HG03571 (cell line): ENCODE results near the gene CDC40.
"Not testable (repeated sequence)": the region's sequence is repeated elsewhere in the genome, so short reads cannot be mapped to it uniquely, and the experiment has no call there.

Experiments
- ATAC-seq: cut with Tn5 transposase; IDR thresholded peaks from one replicate; pipeline ENCODE4 v1.9.1; 2021; ENCODE audit not compliant: unreplicated experiment

Gene CDC40

DNA sequence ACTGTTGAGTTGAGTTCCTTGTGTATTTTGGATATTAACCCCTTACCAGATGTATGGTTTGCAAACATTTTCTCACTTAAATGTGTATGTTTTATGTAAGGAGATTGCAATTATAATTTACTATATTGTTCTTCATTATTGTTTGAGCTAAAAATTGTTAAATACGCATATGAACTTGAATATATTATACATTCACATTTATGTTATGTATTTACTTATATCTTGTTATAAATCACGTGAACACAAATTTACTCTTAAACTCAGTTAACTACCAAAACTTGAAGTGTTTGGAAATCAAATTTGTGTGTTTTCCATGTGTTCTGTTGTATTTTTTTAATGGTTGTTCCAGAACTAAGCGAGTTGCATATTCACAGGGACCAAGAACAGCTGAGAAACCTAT, 18.3 kb downstream of the CDC40 start:
- ATAC-seq, result no peak

DNA sequence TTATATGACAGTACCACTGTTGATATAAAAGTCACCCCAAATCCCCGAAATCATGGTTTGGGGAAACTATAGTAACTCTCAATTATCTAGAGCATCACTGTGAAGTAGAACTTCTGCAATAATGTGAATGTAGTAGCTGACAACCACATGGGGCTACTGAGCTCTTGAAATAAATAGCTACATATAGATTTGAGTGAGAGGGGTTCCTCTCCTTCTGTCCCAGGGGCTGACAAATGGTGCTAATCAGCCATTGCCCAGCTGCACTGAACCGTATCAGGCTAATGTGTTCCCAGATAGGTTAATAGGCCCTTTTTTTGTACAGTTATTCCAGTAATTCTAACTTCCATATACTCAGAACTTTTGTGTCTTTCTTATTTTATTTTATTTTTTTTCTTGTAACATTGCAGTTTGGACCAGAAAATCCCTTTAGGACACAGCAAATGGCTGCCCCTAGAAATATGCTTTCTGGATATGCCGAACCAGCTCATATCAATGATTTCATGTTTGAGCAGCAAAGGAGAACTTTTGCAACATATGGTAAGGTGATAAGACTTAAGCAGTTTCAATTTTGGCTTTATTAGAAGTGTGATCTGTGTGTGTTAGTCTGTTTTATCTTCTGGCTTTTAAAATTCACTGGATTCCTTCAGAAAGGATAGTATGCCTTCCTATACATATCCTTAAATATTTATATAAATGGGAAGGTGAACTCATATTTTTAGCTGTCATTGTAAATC, 21.1 kb downstream of the CDC40 start:
- no peak for ATAC-seq

DNA sequence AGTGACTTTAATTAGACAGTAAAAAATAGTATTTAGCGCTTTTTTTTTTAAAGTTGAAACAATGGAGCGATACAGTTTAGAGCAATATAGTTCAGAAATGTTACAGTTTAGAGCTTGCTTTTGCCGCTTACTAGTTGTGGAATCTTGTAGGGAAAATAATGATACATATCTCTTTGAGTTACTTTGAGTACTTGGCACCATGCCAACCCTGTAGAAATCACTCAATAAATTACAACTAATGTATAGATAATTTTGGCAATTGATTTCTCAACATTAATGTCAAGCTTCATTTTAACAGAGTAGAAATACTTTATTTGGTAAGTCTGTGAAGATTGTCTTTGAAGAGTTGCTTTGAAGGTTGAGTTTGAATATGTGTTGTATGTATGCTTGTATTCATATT, 27.4 kb downstream of the CDC40 start:
- ATAC-seq, result no peak

DNA sequence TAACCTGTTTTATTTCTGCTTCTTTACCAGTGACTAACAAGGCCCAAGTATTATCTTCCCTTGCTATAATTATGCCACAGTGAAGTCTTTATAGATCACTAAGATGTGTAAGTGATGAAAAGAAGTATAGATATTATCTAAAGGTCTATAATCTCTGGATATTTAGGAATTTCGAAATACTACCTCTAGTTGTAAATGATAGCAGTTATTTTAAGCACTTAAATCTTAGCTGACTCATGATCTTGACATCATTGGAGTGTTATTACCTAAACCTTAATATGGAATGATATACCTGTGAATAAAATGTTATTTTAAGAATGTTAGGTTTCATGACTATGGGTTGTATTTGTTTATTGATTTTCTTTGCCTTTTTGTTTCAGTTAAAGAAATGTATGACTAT, 31.5 kb downstream of the CDC40 start:
- no peak for ATAC-seq

DNA sequence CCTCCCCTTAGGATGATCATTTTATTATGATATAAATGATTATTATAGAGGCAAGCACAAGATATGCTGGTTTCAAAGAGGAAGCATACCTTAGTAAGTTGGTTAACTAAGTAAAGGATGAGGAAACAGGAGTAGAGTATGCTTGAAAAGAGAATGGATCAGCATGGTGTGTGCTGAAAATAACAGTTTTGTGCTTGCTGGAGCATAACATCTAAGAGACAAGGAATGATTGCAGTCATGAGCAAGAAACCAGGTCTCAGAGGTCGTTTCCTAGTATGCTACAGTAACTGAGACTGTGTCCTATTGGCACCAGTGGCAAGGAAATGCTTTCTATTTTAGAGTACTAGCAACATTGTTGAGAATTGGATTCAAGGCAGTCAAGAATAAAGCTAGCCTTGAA, 34.1 kb downstream of the CDC40 start:
- ATAC-seq, result no peak

DNA sequence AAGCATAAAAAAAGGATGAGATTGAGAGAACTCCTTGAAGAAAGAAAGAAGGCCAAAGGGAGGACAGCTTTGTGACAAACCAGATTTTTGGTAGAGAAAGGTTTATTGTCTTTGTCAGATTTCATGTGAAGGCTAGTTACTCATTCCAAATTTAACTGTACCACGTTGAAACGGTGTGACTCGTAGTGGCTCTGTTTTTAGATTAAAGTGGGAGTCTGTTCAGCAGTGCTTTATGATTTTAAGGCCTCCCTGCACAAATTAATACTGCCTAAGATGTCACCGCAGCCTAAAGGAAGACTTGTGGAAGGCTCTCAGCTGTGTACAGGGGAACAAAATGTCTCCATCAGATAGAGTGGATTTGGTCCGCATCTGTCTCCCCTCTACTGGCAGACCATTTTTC, 35.9 kb downstream of the CDC40 start:
- ATAC-seq, result no peak

DNA sequence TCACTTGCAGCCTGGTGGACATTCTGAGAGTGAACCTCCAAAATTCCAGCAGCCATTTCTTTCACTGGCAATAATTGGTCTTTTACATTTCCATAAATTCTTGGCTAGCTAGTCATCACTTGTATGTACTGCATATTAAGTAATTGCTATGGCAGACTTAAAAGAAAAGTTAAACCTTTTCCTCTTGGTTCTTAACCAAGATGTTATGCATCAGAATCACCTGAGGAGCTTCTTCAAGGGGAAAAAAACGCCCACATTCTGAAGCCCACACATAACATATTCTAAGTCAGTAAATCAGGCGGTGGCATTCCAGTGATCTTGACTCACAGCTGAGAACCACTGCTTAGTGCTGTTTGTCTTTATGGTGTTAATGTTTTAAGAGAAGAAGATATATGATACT, 37.0 kb downstream of the CDC40 start:
- no peak for ATAC-seq

DNA sequence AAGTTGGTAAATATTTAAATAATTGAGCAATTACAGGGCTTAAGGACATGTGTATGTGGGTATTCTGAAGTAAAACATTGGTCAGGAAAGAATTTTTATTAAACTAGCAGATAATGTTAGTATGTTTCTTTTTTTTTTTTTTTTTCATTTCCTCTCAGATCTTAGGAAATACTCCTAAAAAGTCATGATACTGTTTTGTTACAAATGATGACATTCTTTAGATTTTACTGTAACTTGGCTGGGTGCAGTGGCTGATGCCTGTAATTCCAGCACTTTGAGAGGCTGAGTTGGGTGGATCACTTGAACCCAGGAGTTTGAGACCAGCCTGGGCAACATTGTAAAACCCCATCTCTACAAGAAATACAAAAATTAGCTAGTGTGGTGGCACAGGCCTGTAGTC, 41.5 kb downstream of the CDC40 start:
- no peak for ATAC-seq

DNA sequence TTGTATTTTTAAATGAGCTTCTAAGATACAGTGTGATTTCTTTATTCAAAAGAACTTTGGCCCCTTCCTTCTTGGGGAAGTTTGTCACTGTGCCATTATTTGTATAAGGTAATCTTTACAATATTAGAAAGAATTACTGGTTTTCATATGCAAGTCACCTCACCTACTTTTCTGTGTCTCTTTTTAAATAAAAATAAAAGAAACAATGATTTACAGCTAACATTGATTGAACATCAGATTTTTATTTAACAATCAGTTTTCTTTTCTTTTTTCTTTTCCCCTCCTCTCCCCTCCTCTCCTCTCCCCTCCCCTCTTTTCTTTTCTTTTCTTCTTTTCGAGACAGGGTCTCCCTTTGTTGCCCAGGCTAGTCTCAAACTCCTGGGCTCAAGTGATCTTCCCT, 46.0 kb downstream of the CDC40 start:
- ATAC-seq, result no peak

DNA sequence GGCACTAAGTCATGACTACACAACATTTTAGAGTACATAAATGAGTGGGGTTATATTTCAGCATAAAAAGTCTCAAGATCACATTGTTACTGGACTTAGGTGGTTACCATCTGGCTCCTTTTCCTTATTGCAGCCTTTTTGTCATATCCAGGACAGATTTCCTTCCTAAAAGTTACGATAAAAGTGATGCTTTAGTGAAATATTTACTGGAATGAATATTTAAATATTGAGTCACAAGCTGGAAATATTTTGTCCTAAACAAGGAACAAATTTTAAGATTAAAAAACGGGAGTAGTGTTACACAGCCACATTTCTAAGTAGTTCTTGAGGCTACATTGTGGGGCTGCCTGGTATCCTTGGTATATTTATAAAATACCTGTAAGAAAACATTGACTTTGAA, 52.2 kb downstream of the CDC40 start:
- ATAC-seq, result no peak

DNA sequence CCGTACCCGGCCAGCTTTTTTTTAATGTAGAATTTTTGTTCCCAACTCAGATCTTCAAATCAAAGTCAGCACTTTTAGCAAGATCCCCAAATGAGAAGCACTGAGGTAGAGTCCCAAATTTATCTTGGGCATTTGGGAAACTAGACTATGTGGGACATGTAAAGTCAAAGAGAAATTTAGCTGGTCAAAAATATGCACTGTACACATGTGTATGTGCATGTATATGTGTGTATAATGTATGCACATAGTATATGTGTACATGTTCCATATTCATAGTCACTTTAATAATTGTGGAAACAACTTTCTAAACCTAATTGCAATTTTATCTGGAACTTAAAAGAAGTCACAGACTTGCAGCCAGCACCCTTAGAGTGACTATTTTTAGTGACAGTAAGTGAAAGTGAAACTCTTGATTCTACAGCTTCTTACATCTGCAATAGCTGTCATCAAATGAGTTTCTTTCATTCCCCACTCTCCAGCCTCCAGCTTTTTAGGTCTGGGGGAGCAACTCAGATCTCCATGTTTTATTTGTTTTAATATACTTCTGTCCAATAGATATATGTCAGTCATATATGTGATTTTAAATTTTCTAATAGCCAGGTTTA, 53.6 kb downstream of the CDC40 start:
- peak; percentile 88 for ATAC-seq

DNA sequence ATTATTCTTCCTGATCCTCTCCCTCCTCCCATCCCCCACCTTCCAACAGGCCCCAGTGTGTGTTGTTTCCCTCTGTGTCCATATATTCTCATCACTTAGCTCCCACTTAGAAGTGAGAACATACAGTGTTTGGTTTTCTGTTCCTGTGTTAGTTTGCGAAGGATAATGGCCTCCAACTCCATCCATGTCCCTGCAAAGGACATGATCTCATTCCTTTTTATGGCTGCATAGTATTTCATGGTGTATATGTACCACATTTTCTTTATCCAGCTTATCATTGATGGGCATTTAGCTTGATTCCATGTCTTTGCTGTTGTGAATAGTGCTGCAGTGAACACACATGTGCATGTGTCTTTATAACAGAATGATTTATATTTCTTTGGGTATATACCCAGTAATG, 55.8 kb downstream of the CDC40 start:
- ATAC-seq, result not testable (repeated sequence)

DNA sequence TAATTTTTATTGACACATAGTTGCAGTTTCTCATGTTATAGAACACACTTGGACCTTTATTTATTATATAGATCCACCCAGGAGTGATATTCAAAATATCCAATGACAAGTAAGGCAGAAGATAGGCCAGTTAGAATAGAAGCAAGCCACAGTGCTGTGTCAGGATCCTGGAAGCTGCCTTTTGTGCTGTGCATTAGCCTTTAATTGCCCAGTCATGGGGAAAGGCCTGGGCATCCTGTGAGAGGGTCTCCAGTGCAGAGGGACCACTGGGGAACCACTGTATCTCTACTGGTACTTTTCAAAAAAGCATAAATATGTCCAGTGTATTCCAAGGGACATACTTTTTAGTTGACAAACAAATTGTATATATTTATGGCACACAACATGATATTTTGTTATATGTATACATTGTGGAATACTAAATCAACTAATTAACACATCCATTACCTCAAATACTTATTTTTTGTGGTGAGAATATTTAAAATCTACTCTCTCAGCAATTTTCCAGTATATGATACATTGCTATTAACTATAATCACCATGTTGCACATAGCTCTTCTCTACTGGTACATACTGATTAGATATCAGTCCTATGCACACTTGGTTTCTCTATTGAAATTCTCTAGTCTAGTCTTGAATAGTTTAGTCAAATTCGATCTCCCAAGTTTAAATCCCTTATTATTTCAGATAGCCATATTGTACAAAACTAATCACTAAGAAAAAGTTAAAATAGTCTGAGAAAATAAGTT, 59.5 kb downstream of the CDC40 start:
- ATAC-seq, result no peak

DNA sequence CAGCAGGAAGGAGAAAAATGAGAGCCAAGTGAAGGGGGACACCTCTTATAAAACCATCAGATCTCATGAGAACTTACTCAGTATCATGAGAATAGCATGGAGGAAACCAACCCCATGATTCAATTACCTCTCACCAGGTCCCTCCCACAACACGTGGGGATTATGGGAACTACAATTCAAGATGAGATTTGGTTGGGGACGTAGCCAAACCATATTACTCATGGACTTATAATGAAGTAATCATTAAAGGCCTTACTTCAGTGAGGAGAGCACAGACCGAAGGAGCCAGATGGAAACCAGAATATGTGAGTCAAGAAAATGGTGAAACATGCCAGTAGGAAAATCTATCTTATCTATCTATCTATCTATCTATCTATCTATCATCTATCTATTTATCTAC, 64.4 kb downstream of the CDC40 start:
- not testable (repeated sequence) for ATAC-seq

DNA sequence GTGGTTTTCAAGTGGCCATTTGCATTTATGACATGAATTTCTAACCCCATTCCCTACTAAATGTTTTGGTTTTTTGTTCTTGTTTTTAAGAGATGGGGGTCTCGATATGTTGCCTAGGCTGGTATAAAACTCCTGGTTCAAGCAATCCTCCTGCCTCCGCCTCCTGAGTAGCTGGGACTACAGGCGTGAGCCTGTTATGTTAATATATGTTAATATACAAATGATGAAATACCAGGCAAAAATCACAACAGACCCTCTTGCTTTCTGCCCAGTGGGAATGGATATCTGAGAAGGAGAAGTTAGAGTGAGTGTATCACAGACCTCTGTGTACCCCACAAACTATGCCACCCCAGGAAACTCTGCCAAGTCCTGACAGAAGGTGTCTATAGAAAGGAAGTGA, 66.2 kb downstream of the CDC40 start:
- no peak for ATAC-seq

DNA sequence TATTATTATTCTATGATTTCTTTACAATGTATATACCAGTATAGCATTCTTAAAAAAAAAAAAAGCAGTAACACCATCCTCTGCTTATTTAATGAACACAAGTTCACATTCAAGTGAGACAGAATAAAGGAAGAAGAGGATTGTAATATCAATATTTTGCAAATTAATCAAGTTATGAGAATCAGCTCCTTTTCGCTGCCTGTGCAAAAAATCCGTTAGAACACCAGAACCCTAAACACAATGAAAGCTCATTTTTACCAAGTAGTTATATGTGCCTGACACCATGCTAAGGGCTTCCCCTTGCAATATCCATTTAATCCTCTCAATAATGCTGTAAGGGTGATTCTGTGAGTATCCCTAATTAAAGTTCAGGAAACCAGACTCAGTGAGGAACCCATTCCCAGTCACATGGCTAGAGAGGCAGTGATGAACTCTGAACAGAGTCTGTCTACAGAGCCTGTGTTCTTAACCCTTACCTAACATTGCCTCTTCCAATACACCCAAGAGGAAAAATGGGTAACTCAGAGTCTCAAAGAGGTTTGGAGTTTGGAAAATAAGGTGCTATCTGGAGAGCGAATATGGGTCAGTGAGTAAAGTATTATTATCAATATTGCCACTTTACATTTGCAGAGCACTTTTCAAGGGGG, 66.8 kb downstream of the CDC40 start:
- ATAC-seq, result no peak

DNA sequence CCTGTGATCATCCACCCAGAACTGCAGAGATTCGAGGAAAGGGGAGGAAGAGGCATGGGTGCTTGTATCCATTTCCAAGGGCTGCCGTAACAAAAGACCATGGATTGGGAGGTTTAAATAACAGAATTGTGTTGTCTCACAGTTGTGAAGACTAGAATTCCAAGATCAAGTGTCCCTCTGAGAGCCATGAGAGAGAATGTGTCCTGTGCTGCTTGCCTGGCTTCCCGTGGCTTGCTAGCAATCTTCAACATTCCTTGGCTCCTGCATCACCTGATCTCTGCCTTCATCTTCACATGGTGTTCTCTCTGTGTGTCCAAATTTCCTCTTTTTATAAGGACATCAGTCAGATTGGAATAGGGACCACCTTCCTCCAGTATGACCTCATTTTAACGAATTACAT, 69.8 kb downstream of the CDC40 start:
- no peak for ATAC-seq

DNA sequence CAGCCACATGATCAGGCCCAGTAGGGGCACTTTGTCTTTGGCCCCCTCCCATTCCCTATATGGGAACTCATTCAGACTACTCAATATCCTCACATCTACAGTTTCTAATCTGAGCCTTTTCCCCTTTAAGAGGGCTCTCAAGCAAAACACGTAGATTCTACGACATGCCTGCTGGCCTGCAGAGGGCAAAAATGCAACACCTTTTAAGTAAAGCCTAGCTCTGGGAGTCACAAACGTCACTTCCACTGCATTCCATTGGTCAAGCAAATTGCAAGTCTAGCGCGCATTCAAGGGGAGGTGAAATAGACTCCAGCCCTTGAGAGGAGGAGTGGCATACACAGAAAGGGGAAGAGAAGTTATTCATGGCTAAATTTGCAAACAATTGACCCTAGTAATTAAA, 70.6 kb downstream of the CDC40 start:
- no peak for ATAC-seq

DNA sequence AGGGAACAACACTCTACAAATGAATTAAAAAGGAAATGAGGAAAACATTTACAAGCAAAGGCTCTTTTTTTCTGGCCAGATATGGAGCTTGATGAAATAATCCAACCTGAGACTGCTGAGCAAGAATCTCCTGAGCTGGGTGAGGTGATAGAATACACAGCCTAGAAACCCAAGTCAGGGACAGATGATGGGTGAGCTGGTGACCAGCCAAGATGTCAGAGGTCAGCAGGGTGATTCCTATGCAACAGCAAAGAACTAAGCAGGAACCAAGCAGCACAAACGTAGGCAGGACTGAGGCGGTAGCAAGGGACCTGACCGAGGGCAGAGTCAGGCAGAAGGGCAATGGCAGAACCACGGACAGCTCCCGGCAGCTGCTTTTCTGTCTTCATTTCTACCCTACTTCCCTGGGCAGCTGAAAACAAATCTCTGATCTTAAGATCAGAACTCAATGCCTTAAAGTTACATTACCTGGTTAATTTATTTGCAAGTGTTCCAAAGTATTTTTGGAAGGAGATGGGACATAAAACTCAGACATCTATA, 75.1 kb downstream of the CDC40 start:
- no peak for ATAC-seq

DNA sequence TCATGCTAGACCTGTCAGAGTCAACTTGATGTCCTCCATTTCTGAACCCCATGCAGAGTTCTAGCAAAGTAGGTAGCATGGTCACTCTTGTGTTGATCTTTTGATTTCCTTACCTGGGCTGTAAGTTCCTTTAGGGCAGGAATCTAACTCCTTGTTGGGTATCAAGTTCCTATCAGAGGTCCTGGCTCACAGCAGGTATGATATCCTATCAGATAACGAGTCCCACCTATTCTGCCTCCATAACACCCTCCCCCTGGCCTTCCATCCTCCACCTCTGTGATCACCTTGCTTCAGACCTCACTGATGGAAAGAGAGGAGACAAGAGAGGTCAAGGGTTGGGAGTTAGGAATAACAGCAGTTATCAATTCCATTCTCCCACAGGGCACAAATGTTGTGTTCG, 76.1 kb downstream of the CDC40 start:
- ATAC-seq, result no peak

DNA sequence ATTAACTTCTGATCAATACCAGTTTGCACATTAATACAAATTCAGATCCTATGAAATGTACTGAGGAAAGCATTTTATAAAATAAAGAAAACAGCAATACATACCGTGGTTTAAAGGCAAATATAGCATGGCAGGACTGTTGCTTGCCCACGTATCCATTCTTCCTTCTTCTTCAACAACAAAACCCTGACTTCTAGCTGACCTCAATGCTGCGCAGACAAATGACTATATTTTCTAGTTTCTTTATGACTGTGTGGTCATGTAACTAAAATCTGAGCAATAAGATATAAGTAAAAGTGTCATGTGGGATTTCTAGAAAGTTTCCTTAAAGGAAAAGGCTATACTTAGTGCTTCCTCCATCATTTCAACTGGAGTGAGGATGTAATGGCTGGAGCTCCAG, 85.0 kb downstream of the CDC40 start:
- no peak for ATAC-seq

DNA sequence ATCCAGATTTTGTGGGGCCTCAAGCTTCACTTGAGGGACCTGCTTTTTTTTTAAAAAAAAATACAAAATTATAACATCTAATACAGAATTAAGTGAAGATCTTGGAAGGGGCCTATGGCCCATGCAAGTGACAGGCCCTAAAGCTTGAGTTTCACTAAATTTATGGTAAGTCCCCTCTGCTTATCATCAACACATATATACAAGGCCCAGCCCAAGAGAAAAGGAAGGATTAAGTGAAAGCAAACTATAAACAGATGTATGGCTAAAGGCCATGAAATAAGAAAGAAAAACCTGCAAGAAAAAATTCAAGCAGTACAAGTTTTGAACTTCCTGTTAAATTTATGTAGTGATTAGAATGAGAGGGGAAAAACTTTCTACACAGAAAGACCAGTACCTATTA, 86.8 kb downstream of the CDC40 start:
- no peak for ATAC-seq
